ENCODE measurements around the gene KCNJ15.
"Not testable (repeated sequence)": the region's sequence is repeated elsewhere in the genome, so short reads cannot be mapped to it uniquely, and the experiment has no call there.

Gene KCNJ15

DNA sequence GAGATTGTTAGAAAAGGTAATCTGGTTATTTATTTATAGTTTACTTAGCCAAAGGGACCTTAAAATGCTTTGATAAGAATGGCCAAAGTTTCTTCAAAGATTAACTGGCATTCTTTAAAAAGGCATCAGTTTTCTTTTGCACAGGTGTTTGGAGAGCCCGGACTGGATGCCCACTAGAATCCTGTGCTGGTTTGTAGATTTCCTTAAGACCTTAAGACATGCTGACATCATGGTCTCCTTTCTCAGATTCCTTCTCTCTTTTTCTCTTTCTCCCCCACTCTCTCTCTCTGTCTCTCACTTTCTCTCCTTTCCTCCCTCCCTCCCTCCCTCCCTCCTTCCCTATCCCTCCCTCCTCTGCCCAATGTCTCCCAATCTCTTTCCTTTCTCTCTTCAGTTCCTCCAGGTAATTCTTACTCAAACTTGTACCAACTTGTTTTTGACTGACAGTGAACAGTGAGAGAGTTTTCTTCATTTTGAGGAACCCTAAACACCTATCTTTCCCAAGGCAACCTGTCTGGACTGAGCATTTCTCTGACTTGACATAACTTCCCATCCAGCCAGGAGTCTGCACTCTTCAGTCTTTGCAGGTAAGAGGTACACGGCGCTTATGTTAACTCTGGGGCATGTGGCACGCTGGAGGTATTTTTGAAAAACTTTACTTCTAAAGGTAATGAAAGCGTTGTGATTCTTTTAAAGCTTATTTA lies at the start of gene KCNJ15:
TSS of gene KCNJ15 (plus strand) at position 393 of the 704 bp plus-strand sequence. CDS start 42,271 bp downstream, outside the sequence.
- no peak for DNase-seq

DNA sequence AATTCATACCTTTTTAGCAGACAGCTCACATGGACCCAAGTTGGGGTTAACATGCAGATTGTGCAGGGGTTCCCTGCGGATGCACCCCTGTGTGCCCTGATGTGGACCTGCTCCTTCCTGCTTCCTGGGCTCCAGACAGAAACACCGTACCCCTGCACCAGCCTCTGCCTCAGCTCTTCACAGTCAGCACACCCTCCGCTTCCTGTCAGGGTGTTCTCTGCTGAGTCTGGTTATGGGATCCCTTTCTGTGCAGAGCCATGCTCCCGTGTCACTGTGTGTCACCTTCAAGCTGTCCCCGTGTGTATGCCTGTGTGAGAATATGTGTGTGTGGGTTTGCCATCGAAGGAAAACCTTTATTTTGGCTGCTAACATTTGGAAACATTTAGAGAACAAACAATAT lies 48.7 kb upstream of the KCNJ15 start:
- DNase-seq = no peak

DNA sequence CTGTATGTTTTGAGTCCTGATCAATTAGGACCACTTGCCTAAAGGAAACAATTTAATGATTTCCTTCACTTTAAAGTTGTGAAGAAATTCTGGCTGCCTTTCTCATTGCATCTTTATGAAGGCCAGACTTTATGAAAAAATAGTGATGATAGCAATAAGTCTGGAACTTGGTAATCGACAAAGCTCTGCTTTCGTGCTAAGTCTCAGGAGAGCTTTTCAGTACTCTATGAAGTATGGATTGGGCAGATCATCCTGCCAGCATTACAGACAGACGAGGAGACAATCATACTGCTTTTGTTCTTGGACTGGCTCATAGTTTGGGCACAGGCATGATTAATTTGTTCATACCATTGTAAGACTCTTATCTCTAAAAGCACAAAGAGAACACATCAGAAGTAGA lies 45.5 kb upstream of the KCNJ15 start:
- no peak for DNase-seq

DNA sequence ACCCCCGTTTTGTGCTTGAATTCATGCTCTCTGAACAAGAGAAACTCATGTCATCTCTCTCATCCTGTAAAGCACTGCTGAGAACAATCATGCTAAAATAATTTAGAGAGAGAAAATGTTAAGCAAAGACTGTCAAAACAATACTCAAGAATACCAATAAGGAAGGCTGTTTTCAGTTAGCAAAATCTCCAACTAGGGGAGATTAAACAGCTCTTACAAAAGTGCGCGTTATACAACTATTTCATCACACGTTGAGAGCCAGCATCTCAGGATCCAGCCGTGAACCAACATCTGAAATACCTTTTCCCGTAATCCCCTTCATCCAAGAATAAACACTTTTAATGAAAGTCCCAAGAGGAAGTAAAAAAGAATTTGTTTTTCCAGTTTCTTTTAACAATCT lies 44.1 kb upstream of the KCNJ15 start:
- DNase-seq = no peak

DNA sequence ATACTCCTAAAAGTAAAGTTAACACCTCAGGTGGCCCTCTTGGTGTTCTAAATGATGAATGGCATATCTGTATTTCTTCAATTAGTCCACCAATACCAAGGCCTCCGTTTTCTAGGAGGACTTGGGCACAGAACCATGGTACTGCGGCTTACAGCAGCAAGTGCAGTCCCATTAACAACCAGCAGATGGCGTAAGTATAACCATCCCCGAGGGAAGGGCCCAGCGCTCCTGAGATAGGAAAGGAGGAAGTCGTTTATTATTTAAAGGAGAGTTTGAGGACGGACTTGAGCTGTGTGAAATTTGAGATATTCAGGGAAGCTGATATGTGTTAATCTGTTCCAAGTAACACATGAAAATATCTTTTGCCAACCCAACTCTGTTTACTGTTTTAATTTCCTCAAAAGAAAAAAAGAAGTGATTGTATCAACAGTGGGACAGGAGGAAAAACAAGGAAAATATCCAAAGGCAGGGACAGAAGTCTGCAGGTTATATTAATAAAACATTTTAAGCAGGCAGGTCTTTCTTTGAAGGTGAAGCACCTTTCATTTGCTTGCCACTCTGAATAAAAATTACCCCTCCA lies 37.7 kb upstream of the KCNJ15 start:
- peak; percentile 27 to 54 for DNase-seq

DNA sequence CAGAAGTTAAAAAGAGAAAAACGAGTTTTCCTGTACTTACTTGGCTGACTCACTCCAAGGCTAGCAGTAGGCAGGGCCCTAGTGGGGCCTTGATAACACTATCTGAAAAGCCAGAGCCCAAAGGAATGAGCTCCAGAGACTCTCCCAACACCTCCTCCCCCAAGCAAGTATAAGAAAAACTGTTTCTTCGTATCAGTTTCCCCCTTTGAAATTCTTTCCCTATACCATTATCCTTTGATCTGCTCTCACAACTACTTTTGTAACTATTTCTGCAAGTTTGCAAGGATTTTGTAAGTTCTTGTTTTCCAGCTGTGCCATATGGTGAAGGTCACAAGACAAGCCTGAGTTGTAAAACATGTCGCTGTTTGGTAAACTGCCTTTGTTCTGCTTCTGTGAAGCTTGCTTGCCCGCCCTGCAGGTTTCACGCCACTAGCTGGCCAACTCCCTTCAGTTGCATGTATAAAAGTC lies 36.5 kb upstream of the KCNJ15 start:
- no peak for DNase-seq

DNA sequence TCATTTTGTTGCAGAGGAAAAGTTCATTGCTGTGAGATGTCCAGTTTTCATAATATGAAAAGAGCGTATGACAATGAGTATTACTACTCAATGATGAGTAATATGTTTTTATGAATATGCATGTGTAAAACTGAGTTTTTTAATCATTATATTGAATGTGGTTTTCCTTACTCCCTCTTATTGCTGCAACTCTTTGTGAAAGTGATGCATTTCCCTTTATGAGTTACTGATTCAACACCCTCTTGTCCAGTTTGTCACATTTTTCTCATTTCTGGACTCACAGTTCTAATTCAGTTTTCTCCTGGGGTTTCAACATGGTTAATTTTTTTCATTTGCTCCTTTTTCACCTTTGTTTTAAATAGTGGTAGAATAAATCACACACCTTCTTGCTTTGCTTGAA lies 35.2 kb upstream of the KCNJ15 start:
- DNase-seq = no peak

DNA sequence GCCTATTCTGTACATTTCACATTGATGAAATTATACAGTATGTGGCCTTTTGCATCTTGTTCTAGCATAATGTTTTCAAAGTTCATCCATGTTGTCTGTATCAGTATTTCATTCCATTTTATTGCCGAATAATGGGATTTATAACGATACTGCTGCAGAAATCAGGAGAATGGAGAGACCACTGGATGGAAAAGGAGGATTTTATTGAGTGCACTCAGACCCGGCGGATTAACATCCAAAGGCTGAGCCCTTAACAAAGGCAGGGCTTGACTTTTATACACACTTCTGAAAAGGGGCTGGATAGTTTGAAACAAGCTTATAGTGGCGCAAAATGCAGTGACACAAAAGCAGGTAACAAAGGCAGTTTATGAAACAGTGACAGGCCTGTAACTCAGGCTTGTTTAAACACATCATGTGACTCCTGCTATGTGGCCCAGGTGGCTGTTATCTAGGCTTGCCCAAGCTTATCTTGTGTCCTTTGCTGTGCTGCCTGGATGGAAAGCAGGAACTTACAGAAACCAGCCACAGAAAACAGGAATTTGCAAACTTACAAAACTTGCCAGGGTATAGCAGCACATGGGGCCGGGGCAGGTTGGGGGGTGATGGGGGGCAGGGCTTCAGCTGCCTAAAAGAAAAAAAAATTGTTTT lies 32.8 kb upstream of the KCNJ15 start:
- peak in 1 of 2 experiments; percentile 38 for DNase-seq

DNA sequence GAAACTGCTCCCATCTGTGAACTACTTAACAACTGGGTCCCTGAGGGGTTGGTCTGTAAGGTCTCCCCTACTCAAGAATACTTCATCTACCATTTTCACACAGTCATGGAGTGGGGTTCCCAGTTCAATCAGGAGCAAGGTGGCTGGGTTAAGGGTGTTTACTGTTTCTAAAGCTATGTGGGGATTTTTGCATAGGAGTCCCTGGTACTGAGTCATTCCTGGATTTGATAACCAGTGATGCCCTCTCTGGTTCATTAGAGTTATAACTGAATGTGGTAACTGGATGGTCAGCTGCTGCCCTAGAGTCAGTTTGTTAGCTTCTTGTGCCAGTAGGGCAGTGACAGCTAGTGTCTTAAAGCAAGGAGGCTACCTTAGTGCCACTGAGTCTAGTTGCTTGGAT lies 29.4 kb upstream of the KCNJ15 start:
- DNase-seq = no peak

DNA sequence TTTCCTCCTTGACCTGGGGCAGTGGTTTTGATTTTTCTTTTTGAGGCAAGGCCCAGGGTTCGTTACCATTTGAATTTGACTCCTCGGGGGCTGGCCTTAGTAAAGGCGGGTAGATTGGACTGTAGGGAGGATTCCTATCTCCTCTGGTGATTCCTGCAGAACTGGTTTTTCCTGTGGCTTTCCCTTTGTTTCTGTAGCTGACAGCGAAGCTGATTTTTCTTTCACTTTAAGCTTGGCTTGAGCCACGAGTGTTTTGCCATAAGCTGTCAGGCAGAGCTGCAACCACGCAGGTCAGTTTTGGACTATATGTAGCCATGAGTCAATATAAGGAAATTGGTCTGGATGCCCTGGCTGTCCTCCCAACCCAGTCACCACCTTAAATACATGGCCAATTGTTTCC lies 28.7 kb upstream of the KCNJ15 start:
- no peak for DNase-seq

DNA sequence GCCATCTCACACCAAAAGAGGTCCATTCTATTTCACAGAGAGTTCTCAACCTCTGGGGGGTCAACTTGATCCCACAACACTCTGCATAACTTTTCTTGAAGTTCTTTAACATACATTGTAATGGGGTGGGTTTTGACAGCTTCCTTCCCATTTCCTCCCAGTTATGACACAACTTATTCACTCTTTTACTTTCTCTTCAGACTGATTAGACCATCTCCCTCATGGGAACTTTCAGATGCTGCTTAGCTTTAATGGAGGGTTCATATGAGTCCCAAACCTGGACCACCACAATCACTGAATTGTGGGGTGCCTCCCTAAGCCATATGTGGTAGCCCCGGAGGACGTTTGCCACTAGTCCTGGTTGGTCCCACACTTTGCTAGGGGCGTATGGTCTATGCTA lies 28.3 kb upstream of the KCNJ15 start:
- DNase-seq = no peak

DNA sequence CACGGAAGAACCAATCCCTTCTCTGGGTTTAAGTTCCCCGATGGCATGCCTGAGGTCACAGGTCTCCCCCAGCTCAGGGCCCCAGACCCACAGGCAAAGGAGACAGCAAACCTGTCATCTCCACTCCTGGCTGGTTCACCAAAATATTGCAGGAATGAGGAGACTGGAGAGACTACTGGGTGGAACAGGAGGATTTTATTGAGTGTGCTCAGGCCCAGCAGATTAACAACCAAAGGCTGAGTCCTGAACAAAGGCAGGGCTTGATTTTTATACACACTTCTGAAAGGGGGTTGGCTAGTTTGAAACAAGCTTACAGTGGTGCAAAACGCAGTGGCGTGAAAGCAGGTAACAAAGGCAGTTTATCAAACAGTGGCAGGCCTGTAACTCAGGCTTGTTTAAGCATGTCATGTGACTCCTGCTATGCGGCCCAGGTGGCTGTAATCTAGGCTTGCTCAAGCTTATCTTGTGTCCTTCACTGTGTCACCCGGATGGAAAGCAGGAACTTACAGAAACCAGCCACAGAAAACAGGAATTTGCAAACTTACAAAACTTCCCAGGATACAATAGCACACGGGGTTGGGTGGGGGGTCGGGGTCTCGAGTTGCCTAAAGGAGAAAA lies 27.4 kb upstream of the KCNJ15 start:
- DNase-seq = peak in 1 of 2 experiments; percentile 8

DNA sequence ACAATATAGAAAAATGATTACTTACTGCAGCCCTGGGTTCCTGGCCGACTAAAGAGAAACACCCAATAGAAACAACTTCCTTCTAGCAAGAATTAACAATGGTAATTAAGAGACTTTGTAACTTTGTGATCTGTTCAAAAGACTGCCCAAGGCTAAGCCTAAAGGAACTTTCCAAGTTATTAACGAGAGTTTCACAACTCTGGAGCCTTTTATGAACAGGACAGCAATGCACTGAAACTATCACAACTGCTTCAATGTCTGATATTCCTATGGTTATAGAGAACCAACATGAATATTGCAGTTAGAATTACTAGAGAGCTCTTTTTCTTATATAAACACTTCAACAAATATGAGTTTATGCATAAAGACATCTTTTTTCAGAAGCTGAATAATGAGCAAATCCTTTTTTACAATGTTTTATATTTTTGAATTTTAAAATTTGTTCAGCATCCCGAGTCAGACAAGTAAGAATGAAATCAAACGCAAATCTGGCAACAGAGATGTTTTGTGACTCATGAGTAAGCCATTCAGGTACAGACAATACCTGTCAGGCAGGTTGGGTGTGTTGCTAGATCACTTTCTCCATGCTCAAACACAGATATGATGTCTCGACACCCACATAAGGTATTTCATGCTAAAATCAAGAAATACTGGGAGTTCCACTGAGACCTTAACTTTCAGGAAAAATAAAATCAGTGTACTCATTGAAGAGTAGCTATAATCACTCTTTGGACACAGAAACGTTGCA lies 22.2 kb upstream of the KCNJ15 start:
- no peak for DNase-seq

DNA sequence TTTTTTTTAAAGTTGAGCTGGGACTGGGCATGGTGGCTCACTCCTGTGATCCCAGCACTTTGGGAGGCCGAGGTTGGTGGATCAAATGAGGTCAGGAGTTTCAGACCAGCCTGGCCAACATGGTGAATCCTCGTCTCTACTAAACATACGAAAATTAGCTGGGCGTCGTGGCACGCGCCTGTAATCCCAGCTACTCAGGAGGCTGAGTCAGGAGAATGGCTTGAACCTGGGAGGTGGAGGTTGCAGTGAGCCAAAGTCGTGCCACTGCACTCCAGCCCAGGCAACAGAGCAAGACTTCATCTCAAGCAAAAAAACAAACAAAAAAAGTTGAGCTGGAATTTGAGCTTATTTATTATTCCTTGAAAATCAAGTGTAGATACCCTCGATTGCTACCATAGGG lies 21.5 kb upstream of the KCNJ15 start:
- not testable (repeated sequence) for DNase-seq

DNA sequence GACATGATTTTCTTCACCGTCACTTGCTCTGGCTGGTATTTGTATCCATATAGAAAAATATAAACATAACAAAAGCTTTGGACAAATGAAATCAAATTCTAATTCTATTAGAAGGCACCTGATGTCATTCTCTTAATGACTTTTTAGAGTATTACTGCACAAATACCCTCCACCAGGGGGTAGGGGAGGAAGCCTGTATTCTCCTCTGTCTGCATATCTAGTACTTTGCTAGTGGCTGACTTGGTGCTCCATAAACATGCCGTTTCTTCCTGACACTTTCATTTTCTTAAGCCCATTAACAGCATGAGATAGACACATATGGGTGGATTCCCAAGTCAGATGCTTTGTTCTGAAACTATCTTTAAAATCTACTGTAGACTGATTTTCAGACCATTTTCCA lies 20.6 kb upstream of the KCNJ15 start:
- DNase-seq = no peak

DNA sequence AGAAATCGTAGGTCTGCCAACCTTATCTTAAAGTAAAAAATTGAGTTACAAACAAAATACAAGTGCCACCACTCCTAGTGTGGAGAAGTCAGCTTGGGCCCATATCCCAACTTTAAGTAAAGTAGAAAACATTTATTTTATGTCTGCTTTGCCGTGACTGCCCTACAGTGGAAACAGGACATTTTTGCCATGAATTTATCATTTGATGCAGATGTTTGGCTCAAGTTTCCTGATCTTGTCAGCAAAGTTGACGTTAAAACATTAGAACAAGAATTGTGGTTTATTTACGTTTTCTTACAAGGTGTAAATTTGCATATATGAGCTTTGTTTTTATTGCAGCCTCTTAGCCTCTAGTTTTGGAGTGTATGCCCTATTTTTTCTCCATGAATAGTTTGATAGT lies 17.1 kb upstream of the KCNJ15 start:
- no peak for DNase-seq

DNA sequence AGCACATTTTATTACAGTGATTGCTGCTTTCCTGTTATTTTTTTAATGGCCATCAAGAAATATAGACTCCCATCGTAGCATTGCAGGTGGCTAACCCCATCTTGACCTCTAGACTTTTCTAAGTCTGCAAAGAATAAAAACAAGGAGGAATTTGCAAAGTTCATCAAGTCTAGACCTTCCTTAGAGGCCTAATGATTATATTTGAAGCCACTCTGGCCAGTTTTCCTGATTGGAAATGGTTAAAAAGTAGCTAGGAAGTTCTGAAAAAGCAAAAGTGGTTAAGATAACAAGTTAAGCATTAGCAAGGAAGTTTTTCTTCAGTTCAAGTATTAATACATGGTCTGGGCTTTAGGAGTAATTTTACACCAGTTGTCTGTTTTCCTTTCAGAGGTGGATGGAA lies 16.7 kb upstream of the KCNJ15 start:
- DNase-seq = no peak

DNA sequence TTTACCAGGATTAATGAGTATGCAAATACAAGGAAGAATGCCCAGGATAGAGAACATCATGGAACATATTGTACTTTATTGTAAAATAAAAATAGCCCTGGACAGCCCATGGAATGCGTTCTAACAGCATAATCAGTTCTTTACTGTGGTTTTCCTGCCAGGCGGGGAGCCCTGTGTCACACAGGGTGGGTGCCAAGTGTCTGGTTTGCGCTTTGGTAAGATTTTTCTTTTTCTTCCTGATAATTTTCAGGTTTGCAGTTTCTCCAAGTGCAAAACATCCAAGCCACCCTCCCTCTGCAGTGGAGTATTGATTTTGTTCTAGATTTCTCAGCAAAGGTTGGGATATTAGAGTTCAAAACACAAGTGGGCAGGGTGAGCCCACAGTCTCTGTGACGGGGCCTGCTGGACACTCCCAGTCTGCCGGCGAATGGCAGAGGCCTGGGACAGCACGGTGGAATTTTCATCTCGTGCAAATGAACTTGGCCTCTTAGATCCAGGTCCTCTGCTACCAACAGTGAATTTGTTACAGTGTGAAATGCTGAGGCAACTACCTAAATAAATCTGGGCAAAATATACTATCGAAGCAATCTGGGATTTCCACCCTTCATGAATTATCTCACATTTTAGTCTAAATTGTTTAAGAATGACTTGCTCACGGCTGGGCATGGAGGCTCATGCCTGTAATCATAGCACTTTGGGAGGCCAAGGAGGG lies 15.6 kb upstream of the KCNJ15 start:
- no peak for DNase-seq

DNA sequence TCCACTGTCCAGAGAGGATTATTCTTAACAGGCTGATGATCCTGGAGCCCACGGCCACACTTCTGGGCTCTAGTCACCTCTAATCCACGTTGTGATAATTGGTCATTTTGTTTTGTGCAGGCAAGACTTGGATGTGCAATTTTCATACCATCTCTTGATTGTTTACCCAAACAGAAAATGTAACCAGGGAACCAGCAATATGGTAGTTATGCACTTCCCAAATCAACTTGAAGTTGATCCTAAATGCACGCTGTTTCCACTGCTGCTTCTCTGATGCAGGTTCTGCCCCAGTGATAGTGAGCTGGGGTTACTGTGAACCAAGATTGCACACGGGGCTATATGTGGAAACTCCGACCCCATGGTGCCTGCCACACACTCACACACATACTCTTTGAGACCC lies 14.7 kb upstream of the KCNJ15 start:
- no peak for DNase-seq

DNA sequence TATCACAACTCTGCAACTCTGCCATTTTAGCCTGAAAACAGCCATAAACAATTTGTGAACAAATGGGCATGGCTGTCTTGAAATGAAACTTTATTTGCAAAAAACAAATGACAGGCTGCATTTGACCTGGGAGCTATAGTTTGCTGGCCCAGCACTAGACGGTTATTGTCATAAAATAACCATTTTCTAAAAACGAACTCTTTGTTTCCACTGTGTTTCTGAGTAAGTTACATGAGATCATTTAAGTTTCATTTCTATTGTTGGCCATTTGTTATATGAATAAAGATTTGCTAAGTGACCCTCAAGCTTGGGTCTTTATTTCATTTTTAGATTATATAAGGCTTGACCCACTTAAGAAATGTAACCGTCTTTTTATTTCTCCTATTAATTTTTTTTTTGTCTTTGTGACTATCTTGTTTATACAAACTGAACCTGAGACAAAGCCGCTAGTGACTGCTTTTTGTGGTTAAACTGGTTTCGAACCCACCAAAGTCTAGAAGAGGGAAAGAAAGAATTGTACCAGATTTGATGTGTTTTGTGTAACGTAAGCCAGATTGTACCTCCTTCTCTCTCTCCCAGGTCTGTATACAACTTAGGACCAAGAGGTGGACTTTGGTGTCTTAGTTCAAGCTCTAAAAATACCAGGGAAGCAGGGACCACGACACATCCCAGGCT lies 12.9 kb upstream of the KCNJ15 start:
- no peak for DNase-seq

DNA sequence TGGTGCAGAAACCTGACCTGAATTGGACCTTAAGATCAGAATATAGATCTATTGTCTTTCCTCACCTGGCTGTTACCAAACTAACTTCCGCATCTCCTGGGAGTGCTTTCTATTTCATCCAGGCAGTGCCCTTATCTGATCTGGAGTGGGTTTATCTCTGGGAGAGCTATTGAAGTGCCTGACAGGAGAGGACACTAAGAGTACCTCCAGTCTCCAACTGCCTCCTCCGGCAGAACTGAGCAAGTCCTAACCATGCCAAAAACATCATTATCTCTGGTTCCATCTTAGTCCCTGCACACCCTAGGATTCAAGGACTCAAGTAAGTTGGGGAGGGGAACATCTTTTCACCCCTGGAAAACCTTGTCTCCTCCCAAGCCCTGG lies 12.4 kb upstream of the KCNJ15 start:
- no peak for DNase-seq

All from NCI-H1930 (cell line).